Esophagus muscularis mucosa (tissue), 4 donors: ENCODE results near the gene KIF16B. TPM values are rescaled to one million over a fixed set of nuclear protein-coding genes. Genes with fewer than 3 reads are reported as not detected.

Source experiments
- DNase-seq: peaks from one replicate; pipeline ENCODE4 v3.0.0-alpha.2; 2017; ENCODE audit errors: extremely low spot score
- H3K27ac ChIP-seq, 4 donors: fragments of 200-600 bp; sonication (generic); replicated peaks in 1 of 4; 1 replicate in 3 of 4; 2 replicates in 1 of 4; pipeline ENCODE4 v1.5.1; 2016 to 2019; ENCODE audit warnings: mild to moderate bottlenecking in 1 of 4
- H3K27me3 ChIP-seq, 4 donors: fragments of 200-600 bp; sonication (generic); one replicate each; pipeline versions ENCODE4 v1.5.1 to v1.6.0; 2016 to 2019
- H3K36me3 ChIP-seq, 4 donors: fragments of 200-600 bp; sonication (generic); one replicate each; pipeline ENCODE4 v1.5.1; 2016 to 2019
- H3K4me1 ChIP-seq, 4 donors: fragments of 200-600 bp; sonication (generic); one replicate each; pipeline ENCODE4 v1.5.1; 2016 to 2019
- H3K4me3 ChIP-seq, 4 donors: fragments of 200-600 bp; sonication (generic); 1 replicate in 2 of 4; 2 replicates in 2 of 4; pipeline ENCODE4 v1.5.1; 2016 to 2019; ENCODE audit warnings: mild to moderate bottlenecking in 4 of 4, moderate library complexity in 1 of 4
- H3K9me3 ChIP-seq, 4 donors: fragments of 200-600 bp; sonication (generic); 1 replicate in 3 of 4; 2 replicates in 1 of 4; pipeline ENCODE4 v1.5.1; 2016 to 2019
- EP300 ChIP-seq: sonication (generic); formaldehyde crosslinking; IDR thresholded peaks from one replicate; pipeline ENCODE4 v1.6.1; 2017; ENCODE audit warnings: antibody characterized with exemption
- POLR2A ChIP-seq: fragments of 450-650 bp; IDR thresholded peaks from one replicate; pipeline ENCODE4 v1.6.1; 2017; ENCODE audit warnings: antibody characterized with exemption, moderate library complexity, mild to moderate bottlenecking, low read depth
- POLR2AphosphoS5 ChIP-seq, 2 donors: sonication (generic); formaldehyde crosslinking; IDR thresholded peaks; one replicate each; pipeline ENCODE4 v1.6.1; 2017; ENCODE audit warnings: antibody characterized with exemption in 2 of 2
- WGBS: methylation state at CpG from one replicate; pipeline ENCODE4 v1.1.5; 2018; 5-methylcytosine and 5-hydroxymethylcytosine counted together
- intact Hi-C: fragments of 100-400 bp; cut with DNase I; formaldehyde crosslinking; loops from one replicate; pipeline ENCODE4 v1.15.1; 2023
- total RNA-seq, 4 donors: library from RNA; depleted of rRNA; stranded (reverse); fragments of >200 nt; gene quantifications; one replicate each; pipeline versions ENCODE4 v1.1.0 to v1.2.1, GENCODE V29; 2016
- TF ChIP-seq, protein P1 (sequence below), 3 experiments: fragments of 200-600 bp in 2 of 3; fragments of 450-650 bp in 1 of 3; sonication (generic) in 2 of 3; IDR thresholded peaks; one replicate each; pipeline ENCODE4 v1.5.1; 2017 to 2019; ENCODE audit warnings: antibody characterized with exemption in 3 of 3, mild to moderate bottlenecking in 2 of 3, moderate library complexity in 1 of 3

KIF16B gene
- total RNA-seq, 4 donors from 2014 or later, result 15.4 to 21.1 (median 19.3) TPM

DNA sequence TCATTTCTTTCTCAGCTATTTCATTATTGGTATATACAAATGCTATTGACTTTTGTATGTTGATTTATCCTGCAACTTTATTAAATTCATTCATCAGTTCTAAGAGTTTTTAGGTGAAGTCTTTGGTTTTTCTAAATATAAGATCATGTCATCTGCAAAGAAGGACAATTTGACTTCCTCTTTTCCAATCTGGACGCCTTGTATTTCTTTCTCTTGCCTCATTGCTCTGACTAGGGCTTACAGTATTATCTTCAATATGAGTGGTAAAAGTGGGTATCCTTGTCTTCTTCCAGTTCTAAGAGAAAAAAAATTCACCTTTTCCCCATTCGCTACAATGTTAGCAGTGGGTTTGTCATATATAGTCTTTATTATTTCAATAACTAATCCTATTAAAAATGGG, 38.0 kb downstream of the KIF16B start:
- H3K9me3 ChIP-seq, result no peaks in the 10 kb centered on the region
- 92% methylated on average over 2 of the region's 2 CpGs for WGBS
- H3K36me3 ChIP-seq, result no peaks in the 10 kb centered on the region
- H3K4me3 ChIP-seq, result no peak overlapping the region
- intact Hi-C loops, result no loop called here
- peaks cover 0 to 9% (median 2%) of the 10 kb centered on the region in 4 donors for H3K4me1 ChIP-seq
- no peaks in the 10 kb centered on the region for H3K27me3 ChIP-seq
- H3K27ac ChIP-seq, result no peak overlapping the region
- TF ChIP-seq POLR2A (no peak), POLR2AphosphoS5 (IDR thresholded peaks at IDR 0.05) (no peak), EP300 (no peak)
- TF ChIP-seq, protein P1, sequence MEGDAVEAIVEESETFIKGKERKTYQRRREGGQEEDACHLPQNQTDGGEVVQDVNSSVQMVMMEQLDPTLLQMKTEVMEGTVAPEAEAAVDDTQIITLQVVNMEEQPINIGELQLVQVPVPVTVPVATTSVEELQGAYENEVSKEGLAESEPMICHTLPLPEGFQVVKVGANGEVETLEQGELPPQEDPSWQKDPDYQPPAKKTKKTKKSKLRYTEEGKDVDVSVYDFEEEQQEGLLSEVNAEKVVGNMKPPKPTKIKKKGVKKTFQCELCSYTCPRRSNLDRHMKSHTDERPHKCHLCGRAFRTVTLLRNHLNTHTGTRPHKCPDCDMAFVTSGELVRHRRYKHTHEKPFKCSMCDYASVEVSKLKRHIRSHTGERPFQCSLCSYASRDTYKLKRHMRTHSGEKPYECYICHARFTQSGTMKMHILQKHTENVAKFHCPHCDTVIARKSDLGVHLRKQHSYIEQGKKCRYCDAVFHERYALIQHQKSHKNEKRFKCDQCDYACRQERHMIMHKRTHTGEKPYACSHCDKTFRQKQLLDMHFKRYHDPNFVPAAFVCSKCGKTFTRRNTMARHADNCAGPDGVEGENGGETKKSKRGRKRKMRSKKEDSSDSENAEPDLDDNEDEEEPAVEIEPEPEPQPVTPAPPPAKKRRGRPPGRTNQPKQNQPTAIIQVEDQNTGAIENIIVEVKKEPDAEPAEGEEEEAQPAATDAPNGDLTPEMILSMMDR (IDR thresholded peaks at IDR 0.05), result no peak
- DNase-seq, result no peak

DNA sequence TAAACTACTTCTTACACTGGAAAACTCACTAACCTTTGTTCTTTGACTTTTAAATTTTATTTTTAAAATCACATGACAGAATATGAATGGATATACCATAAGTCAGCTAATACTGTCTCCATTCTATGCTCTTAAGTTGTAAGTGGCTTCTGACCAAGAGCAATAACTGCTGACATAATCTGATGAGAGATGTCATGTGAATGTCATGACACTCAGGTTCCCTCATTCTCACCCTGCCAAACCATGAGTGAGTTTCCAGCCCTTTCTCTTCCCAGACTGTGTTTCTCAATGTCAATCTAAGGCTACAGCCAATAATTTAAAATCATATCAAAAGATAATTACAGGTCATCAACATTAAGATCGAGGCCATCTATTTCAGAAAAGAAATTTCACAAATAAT, 39.7 kb downstream of the KIF16B start:
- H3K27me3 ChIP-seq, result no peaks in the 10 kb centered on the region
- WGBS, result 96% methylated on average over 1 of the region's 1 CpG
- H3K4me1 ChIP-seq, result peaks cover 0 to 9% (median 2%) of the 10 kb centered on the region in 4 donors
- H3K4me3 ChIP-seq, result no peak overlapping the region
- H3K9me3 ChIP-seq, result no peaks in the 10 kb centered on the region
- no peak for TF ChIP-seq POLR2AphosphoS5 (IDR thresholded peaks at IDR 0.05)
- no peak for TF ChIP-seq EP300
- TF ChIP-seq, protein P1 (IDR thresholded peaks at IDR 0.05), result no peak
- TF ChIP-seq POLR2A, result no peak
- H3K36me3 ChIP-seq, result no peaks in the 10 kb centered on the region
- no peak for DNase-seq
- intact Hi-C loops, result no loop called here
- no peak overlapping the region for H3K27ac ChIP-seq

DNA sequence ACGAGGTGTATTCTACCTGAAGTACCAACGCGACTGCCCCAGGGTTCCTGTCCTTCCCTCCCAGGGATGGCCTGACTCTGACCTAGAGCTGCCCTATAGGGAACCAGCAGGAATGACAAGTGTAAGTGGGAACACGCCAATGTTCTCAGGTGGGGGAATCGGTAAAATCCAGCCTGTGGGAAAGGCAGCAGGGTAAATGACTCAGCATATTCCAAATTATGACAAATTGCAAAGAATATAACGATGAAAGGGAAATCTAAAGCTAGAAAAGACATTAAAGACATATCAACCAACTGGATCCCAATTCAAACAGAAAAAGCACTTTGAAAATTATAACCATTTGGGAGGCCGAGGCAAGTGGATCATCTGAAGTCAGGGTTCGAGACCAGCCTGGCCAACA, 41.8 kb downstream of the KIF16B start:
- intact Hi-C loops, result no loop called here
- TF ChIP-seq, protein P1 (IDR thresholded peaks at IDR 0.05), result no peak
- TF ChIP-seq POLR2A, result no peak
- H3K9me3 ChIP-seq, result no peaks in the 10 kb centered on the region
- 93% methylated on average over 8 of the region's 8 CpGs for WGBS
- H3K36me3 ChIP-seq, result peaks cover 0 to 9% (median 2%) of the 10 kb centered on the region in 4 donors
- H3K27ac ChIP-seq, result no peak overlapping the region
- DNase-seq, result no peak
- no peak overlapping the region for H3K4me3 ChIP-seq
- H3K4me1 ChIP-seq, result peaks cover 0 to 16% (median 10%) of the 10 kb centered on the region in 4 donors
- no peaks in the 10 kb centered on the region for H3K27me3 ChIP-seq

DNA sequence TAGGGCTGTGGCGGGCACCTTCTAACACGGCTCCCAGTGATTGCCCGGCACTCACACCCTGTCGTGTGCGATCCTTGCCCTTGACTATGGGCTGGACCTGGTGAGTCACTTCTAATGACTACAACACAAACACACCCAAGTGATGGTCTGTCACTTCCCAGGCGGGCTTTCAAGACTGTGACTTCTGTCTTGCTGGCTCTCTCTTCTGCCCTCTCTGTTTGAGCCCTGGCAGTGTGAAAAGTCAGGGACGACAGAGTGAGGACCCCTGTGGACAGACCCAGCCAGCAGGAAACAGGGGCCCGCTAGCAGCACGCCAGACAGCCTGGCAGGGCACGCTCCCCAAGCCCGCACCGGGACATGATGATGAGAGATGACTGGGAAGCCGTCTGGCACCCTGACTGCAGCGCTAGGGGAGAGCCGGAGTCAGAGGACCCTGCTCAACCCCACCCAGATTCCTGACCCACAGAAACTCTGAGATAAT, 43.0 kb downstream of the KIF16B start:
- no peak overlapping the region for H3K27ac ChIP-seq
- intact Hi-C loops, result no loop called here
- H3K27me3 ChIP-seq, result no peaks in the 10 kb centered on the region
- H3K9me3 ChIP-seq, result no peaks in the 10 kb centered on the region
- no peak for DNase-seq
- H3K4me1 ChIP-seq, result peaks cover 0 to 16% (median 10%) of the 10 kb centered on the region in 4 donors
- 93% methylated on average over 15 of the region's 15 CpGs for WGBS
- H3K4me3 ChIP-seq, result no peak overlapping the region
- TF ChIP-seq POLR2A (no peak), EP300 (no peak), POLR2AphosphoS5 (IDR thresholded peaks at IDR 0.05) (no peak)
- TF ChIP-seq, protein P1 (IDR thresholded peaks at IDR 0.05), result no peak
- peaks cover 2 to 16% (median 6%) of the 10 kb centered on the region in 4 donors for H3K36me3 ChIP-seq

DNA sequence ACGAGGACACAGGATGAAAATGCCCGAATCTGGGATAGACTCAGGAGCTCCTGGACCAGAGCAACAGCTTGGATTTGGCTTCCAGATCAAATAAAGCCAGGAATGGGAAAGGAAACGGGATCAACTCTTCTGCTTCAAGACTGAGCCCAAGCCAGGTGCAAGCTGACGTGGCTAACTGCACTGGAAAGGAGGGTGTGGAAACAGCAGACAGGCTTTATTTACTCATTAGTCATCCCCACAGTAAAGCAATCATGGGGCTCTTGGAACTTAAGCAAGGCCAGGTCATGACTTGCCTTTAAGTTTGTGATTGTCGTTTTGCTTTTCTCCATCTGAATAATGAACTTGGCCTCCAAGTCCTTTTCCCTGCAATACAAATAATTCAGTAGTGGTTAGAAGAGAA, 45.2 kb downstream of the KIF16B start:
- Histone ChIP-seq H3K27me3 (no peaks in the 10 kb centered on the region), H3K9me3 (no peaks in the 10 kb centered on the region), H3K4me1 (peaks cover 0 to 16% (median 10%) of the 10 kb centered on the region in 4 donors), H3K27ac (no peak overlapping the region), H3K4me3 (no peak overlapping the region), H3K36me3 (peaks cover 3 to 18% (median 12%) of the 10 kb centered on the region in 4 donors)
- TF ChIP-seq EP300 (no peak), POLR2AphosphoS5 (IDR thresholded peaks at IDR 0.05) (no peak), POLR2A (no peak)
- TF ChIP-seq, protein P1 (IDR thresholded peaks at IDR 0.05), result no peak
- intact Hi-C loops, result no loop called here
- no peak for DNase-seq
- WGBS, result 48% methylated on average over 5 of the region's 5 CpGs
